ENCODE results near the gene LHX3. TPM values are rescaled to one million over a fixed set of nuclear protein-coding genes. Genes with fewer than 3 reads are reported as not detected.

Gene LHX3
- total RNA-seq, 2 donors from 2014 or later, result not detected

DNA sequence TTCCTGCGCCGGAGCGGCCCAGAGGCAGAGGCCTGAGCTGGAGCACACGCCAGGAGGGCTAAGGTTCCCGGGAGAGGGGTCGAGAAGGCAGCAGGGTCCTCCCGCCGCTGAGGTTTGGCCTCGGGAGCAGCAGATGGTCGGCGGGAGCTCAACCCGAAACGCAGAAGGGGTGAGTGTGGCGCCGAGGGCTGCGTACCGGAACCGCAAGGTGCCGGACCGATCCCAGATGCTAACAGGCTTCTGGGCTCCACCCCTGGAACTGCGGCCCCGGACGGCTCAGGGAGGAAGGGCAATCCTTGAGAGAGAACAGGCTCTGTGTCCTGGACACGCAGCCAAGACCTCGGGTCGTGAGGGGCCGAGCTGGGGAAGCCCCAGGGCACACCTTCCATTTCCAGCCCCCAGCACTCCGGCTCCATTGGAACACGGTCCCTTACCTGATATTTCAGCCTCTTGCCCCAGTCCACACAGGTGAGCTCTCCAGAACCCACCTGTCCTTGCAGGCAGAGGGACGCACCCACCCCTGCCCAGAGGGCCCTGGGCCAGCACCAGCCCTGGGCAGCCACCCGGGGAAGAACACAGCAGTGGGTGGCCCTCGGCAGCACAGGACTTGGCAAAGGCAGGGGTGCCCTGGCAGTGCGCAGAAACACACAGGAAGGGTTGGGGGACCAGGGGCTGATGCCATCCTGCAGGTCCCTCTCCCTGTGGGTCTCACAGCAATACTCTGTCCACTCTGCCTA lies 1.4 kb downstream of the LHX3 start:
- Histone ChIP-seq H3K27me3 (replicated peaks; ENCODE audit: insufficient read depth) (peaks cover 20% of the 10 kb centered on the region), H3K4me1 (ENCODE audit: control insufficient read depth in 1 of 2, low read depth in 2 of 2) (no peaks in the 10 kb centered on the region), H3K4me3 (no peak overlapping the region), H3K9me3 (no peaks in the 10 kb centered on the region), H3K27ac (no peak overlapping the region), H3K36me3 (no peaks in the 10 kb centered on the region)
- no peak for ATAC-seq (ENCODE audit: insufficient number of reproducible peaks, low FRiP score, low read depth)
- TF ChIP-seq, protein P1, sequence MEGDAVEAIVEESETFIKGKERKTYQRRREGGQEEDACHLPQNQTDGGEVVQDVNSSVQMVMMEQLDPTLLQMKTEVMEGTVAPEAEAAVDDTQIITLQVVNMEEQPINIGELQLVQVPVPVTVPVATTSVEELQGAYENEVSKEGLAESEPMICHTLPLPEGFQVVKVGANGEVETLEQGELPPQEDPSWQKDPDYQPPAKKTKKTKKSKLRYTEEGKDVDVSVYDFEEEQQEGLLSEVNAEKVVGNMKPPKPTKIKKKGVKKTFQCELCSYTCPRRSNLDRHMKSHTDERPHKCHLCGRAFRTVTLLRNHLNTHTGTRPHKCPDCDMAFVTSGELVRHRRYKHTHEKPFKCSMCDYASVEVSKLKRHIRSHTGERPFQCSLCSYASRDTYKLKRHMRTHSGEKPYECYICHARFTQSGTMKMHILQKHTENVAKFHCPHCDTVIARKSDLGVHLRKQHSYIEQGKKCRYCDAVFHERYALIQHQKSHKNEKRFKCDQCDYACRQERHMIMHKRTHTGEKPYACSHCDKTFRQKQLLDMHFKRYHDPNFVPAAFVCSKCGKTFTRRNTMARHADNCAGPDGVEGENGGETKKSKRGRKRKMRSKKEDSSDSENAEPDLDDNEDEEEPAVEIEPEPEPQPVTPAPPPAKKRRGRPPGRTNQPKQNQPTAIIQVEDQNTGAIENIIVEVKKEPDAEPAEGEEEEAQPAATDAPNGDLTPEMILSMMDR (IDR thresholded peaks at IDR 0.05), result no peak
- no peak for DNase-seq (ENCODE audit: low spot score)

- H3K4me1 ChIP-seq (ENCODE audit: control insufficient read depth in 1 of 2, low read depth in 2 of 2), result no peaks in the 10 kb centered on the region
- peaks cover 20% of the 10 kb centered on the region for H3K27me3 ChIP-seq (replicated peaks; ENCODE audit: insufficient read depth)
- no peak overlapping the region for H3K27ac ChIP-seq
- no peaks in the 10 kb centered on the region for H3K36me3 ChIP-seq
- H3K9me3 ChIP-seq, result no peaks in the 10 kb centered on the region
- DNase-seq (ENCODE audit: low spot score), result no peak
- H3K4me3 ChIP-seq, result no peak overlapping the region
- TF ChIP-seq, protein P1 (IDR thresholded peaks at IDR 0.05), result no peak
- no peak for ATAC-seq (ENCODE audit: insufficient number of reproducible peaks, low FRiP score, low read depth)
Measured at GRCh38 chr9:136202454-136203407, 2.2 kb downstream of the LHX3 start.

- ATAC-seq (ENCODE audit: insufficient number of reproducible peaks, low FRiP score, low read depth), result no peak
- H3K27me3 ChIP-seq (replicated peaks; ENCODE audit: insufficient read depth), result peaks cover 26% of the 10 kb centered on the region
- no peaks in the 10 kb centered on the region for H3K36me3 ChIP-seq
- no peaks in the 10 kb centered on the region for H3K4me1 ChIP-seq (ENCODE audit: control insufficient read depth in 1 of 2, low read depth in 2 of 2)
- no peak overlapping the region for H3K27ac ChIP-seq
- TF ChIP-seq, protein P1 (IDR thresholded peaks at IDR 0.05), result no peak
- no peak for DNase-seq (ENCODE audit: low spot score)
- H3K4me3 ChIP-seq, result no peak overlapping the region
- no peaks in the 10 kb centered on the region for H3K9me3 ChIP-seq
Measured at GRCh38 chr9:136201609-136202453, 3.1 kb downstream of the LHX3 start.

- Histone ChIP-seq H3K4me1 (ENCODE audit: control insufficient read depth in 1 of 2, low read depth in 2 of 2) (no peaks in the 10 kb centered on the region), H3K27ac (no peak overlapping the region), H3K27me3 (replicated peaks; ENCODE audit: insufficient read depth) (peaks cover 27% of the 10 kb centered on the region), H3K4me3 (no peak overlapping the region), H3K36me3 (no peaks in the 10 kb centered on the region), H3K9me3 (no peaks in the 10 kb centered on the region)
- DNase-seq (ENCODE audit: low spot score) (no peak), ATAC-seq (ENCODE audit: insufficient number of reproducible peaks, low FRiP score, low read depth) (no peak)
- TF ChIP-seq, protein P1 (IDR thresholded peaks at IDR 0.05), result no peak
Measured at GRCh38 chr9:136201174-136201573, 3.8 kb downstream of the LHX3 start.
